ENCODE measurements around the gene APOL5.

- TF ChIP-seq CTCF (IDR thresholded peaks at IDR 0.05; ENCODE audit: low read depth, low read length) (no peak), POLR2A (IDR thresholded peaks at IDR 0.05; ENCODE audit: extremely low read depth, insufficient read length) (no peak)
Measured at GRCh38 chr22:35681454-35682052, 36.1 kb upstream of the APOL5 start.

All from NB4 (cell line).